Astrocyte (in vitro differentiated cells and primary cell): Measurements from ENCODE around the gene B4GALNT2. TPM values are rescaled to one million over a fixed set of nuclear protein-coding genes. Genes with fewer than 3 reads are reported as not detected.
A peak's percentile ranks its signal among the peaks of the same experiment; 100 is the strongest.

Source experiments
- DNase-seq: peaks from one replicate; pipeline ENCODE4 v3.0.0-alpha.2; 2010; ENCODE audit warnings: low read depth
- FAIRE-seq: peaks from 2 replicates; lab custom pipeline; 2011; peaks lifted over from hg19 to GRCh38; lab: Jason Lieb, UNC
- H2AFZ ChIP-seq: 2 replicates; pipeline ENCODE4 v1.6.0; 2012; ENCODE audit warnings: low read depth, low read length, inconsistent platforms
- H3K27ac ChIP-seq: 2 replicates; pipeline ENCODE4 v1.5.1; 2011; ENCODE audit warnings: low read depth, low read length, inconsistent platforms
- H3K27me3 ChIP-seq: 2 replicates; pipeline ENCODE4 v1.6.0; 2011; ENCODE audit warnings: low read length, inconsistent platforms; ENCODE audit not compliant: insufficient read depth
- H3K36me3 ChIP-seq: 2 replicates; pipeline ENCODE4 v1.5.1; 2011; ENCODE audit warnings: low read length, inconsistent platforms; ENCODE audit not compliant: insufficient read depth
- H3K4me1 ChIP-seq: 2 replicates; pipeline ENCODE4 v1.5.1; 2011; ENCODE audit warnings: low read length, inconsistent platforms; ENCODE audit not compliant: insufficient read depth
- H3K4me2 ChIP-seq: 2 replicates; pipeline ENCODE4 v1.6.0; 2012; ENCODE audit warnings: low read length, inconsistent platforms
- H3K4me3 ChIP-seq: 2 replicates; pipeline ENCODE4 v1.5.1; 2011; ENCODE audit warnings: low read depth, mild to moderate bottlenecking, low read length, inconsistent platforms; ENCODE audit not compliant: insufficient read depth
- H3K79me2 ChIP-seq: 2 replicates; pipeline ENCODE4 v1.6.0; 2012; ENCODE audit warnings: mild to moderate bottlenecking, low read length, inconsistent platforms; ENCODE audit not compliant: insufficient read depth
- H3K9ac ChIP-seq: 2 replicates; pipeline ENCODE4 v1.6.0; 2012; ENCODE audit warnings: mild to moderate bottlenecking, low read length, inconsistent platforms
- H3K9me3 ChIP-seq: 2 replicates; pipeline ENCODE4 v1.5.1; 2012; ENCODE audit warnings: low read depth, mild to moderate bottlenecking, low read length, inconsistent platforms; ENCODE audit not compliant: insufficient read depth
- H4K20me1 ChIP-seq: 2 replicates; pipeline ENCODE4 v1.6.0; 2012; ENCODE audit warnings: low read length, inconsistent platforms; ENCODE audit not compliant: insufficient read depth
- H3K27ac Mint-ChIP-seq: one replicate; pipeline ENCODE4 v1.8.0; 2021; ENCODE audit warnings: mild to moderate bottlenecking, mixed read lengths; ENCODE audit not compliant: unreplicated experiment
- H3K27me3 Mint-ChIP-seq: one replicate; pipeline ENCODE4 v1.8.0; 2021; ENCODE audit warnings: low read depth, mixed read lengths; ENCODE audit not compliant: unreplicated experiment
- H3K36me3 Mint-ChIP-seq: one replicate; pipeline ENCODE4 v1.8.0; 2021; ENCODE audit warnings: low read depth, mixed read lengths; ENCODE audit not compliant: unreplicated experiment
- H3K4me1 Mint-ChIP-seq: one replicate; pipeline ENCODE4 v1.8.0; 2021; ENCODE audit warnings: low read depth, mixed read lengths; ENCODE audit not compliant: unreplicated experiment
- H3K4me3 Mint-ChIP-seq: one replicate; pipeline ENCODE4 v1.8.0; 2021; ENCODE audit warnings: mild to moderate bottlenecking, moderate library complexity, mixed read lengths; ENCODE audit not compliant: unreplicated experiment
- H3K9me3 Mint-ChIP-seq: one replicate; pipeline ENCODE4 v1.8.0; 2021; ENCODE audit warnings: mild to moderate bottlenecking, mixed read lengths; ENCODE audit not compliant: unreplicated experiment
- CTCF ChIP-seq: IDR thresholded peaks from 2 replicates; pipeline ENCODE4 v1.5.1; 2011; ENCODE audit warnings: low read depth, mild to moderate bottlenecking, inconsistent platforms, low read length, moderate library complexity; ENCODE audit not compliant: insufficient read depth
- EZH2 ChIP-seq: IDR thresholded peaks from 2 replicates; pipeline ENCODE4 v1.6.1; 2012; ENCODE audit warnings: mild to moderate bottlenecking, low read length, inconsistent platforms; ENCODE audit not compliant: insufficient read depth
- total RNA-seq: library from RNA; stranded (reverse); gene quantifications from 2 replicates; pipeline ENCODE4 v1.2.1, GENCODE V29; 2021

Gene B4GALNT2
- total RNA-seq, 1 donor from 2014 or later = not detected

- TF ChIP-seq EZH2 (no peak), CTCF (no peak)
- Histone ChIP-seq H3K27me3 (no peaks in the 10 kb centered on the region), H3K4me3 (no peak overlapping the region), H3K4me2 (no peak overlapping the region), H3K36me3 (no peaks in the 10 kb centered on the region), H4K20me1 (no peaks in the 10 kb centered on the region), H3K79me2 (no peaks in the 10 kb centered on the region), H3K9ac (no peak overlapping the region), H3K27ac (no peak overlapping the region), H3K9me3 (no peaks in the 10 kb centered on the region), H2AFZ (no peak overlapping the region), H3K4me1 (no peaks in the 10 kb centered on the region)
- H3K4me1 Mint-ChIP-seq = no peaks in the 10 kb centered on the region
- peaks cover 15% of the 10 kb centered on the region for H3K27me3 Mint-ChIP-seq
- FAIRE-seq = no peak
- H3K9me3 Mint-ChIP-seq = peaks cover 19% of the 10 kb centered on the region
- no peak overlapping the region for H3K4me3 Mint-ChIP-seq
- DNase-seq = no peak
- H3K36me3 Mint-ChIP-seq = peaks cover 3% of the 10 kb centered on the region
- H3K27ac Mint-ChIP-seq = no peak overlapping the region
Measured at GRCh38 chr17:49090878-49091594, 41.5 kb upstream of the B4GALNT2 start.

GRCh38 chr17:49093131-49093530 is 39.4 kb upstream of the B4GALNT2 start:
- Mint-ChIP-seq H3K4me1 (no peaks in the 10 kb centered on the region), H3K9me3 (peaks cover 19% of the 10 kb centered on the region), H3K27me3 (peaks cover 4% of the 10 kb centered on the region), H3K36me3 (peaks cover 2% of the 10 kb centered on the region), H3K4me3 (no peak overlapping the region), H3K27ac (no peak overlapping the region)
- no peak for FAIRE-seq
- no peaks in the 10 kb centered on the region for H3K4me1 ChIP-seq
- H3K4me2 ChIP-seq = no peak overlapping the region
- no peaks in the 10 kb centered on the region for H3K79me2 ChIP-seq
- H3K9ac ChIP-seq = no peak overlapping the region
- H3K27ac ChIP-seq = no peak overlapping the region
- H3K36me3 ChIP-seq = no peaks in the 10 kb centered on the region
- no peak for DNase-seq
- H4K20me1 ChIP-seq = no peaks in the 10 kb centered on the region
- H3K4me3 ChIP-seq = no peak overlapping the region
- H3K27me3 ChIP-seq = no peaks in the 10 kb centered on the region
- no peak for TF ChIP-seq CTCF
- no peak for TF ChIP-seq EZH2
- no peaks in the 10 kb centered on the region for H3K9me3 ChIP-seq
- no peak overlapping the region for H2AFZ ChIP-seq

- no peaks in the 10 kb centered on the region for H3K79me2 ChIP-seq
- H3K36me3 Mint-ChIP-seq = no peaks in the 10 kb centered on the region
- H3K9me3 ChIP-seq = no peaks in the 10 kb centered on the region
- no peaks in the 10 kb centered on the region for H3K36me3 ChIP-seq
- no peaks in the 10 kb centered on the region for H3K27me3 Mint-ChIP-seq
- DNase-seq (no peak), FAIRE-seq (no peak)
- no peak overlapping the region for H3K27ac Mint-ChIP-seq
- H3K27ac ChIP-seq = peak overlapping the region; percentile 81
- no peaks in the 10 kb centered on the region for H3K9me3 Mint-ChIP-seq
- no peaks in the 10 kb centered on the region for H4K20me1 ChIP-seq
- H3K4me2 ChIP-seq = peak overlapping the region; percentile 67
- no peak overlapping the region for H3K4me3 Mint-ChIP-seq
- TF ChIP-seq CTCF (no peak), EZH2 (no peak)
- H3K4me3 ChIP-seq = no peak overlapping the region
- H2AFZ ChIP-seq = no peak overlapping the region
- H3K4me1 Mint-ChIP-seq = peaks cover 10% of the 10 kb centered on the region
- peaks cover 30% of the 10 kb centered on the region for H3K4me1 ChIP-seq
- no peaks in the 10 kb centered on the region for H3K27me3 ChIP-seq
- no peak overlapping the region for H3K9ac ChIP-seq
Measured at GRCh38 chr17:49100601-49101000, 32.0 kb upstream of the B4GALNT2 start.
